ENCODE data around the gene LTBP2. TPM values are rescaled to one million over a fixed set of nuclear protein-coding genes. Genes with fewer than 3 reads are reported as not detected.

The LTBP2 gene
- total and polyA plus RNA-seq, 7 donors, result 2.4 to 51.4 (median 11.8) TPM

GRCh38 chr14:74566174-74567141, 45.6 kb downstream of the LTBP2 start:
- Histone ChIP-seq H3K36me3 (ENCODE audit: insufficient read depth in 1 of 2, low read depth in 1 of 2) (no peaks in the 10 kb centered on the region), H3K27ac (no peak overlapping the region), H3K4me1 (no peaks in the 10 kb centered on the region), H3K27me3 (ENCODE audit: insufficient read depth in 3 of 3, low read length in 2 of 3) (no peaks in the 10 kb centered on the region), H3K9me3 (no peaks in the 10 kb centered on the region), H3K4me3 (no peak overlapping the region)
- intact Hi-C loops (cut with DNase I), result no loop called here
- TF ChIP-seq CTCF (IDR thresholded peaks at IDR 0.05), result no peak
- ATAC-seq (no peak), DNase-seq (peak in 1 of 2 donors; percentile 46)
- WGBS, 3 donors, result 65 to 80% (median 75%) methylated on average over 14 to 15 of the region's 15 CpGs

GRCh38 chr14:74563586-74564159, 48.4 kb downstream of the LTBP2 start:
- Histone ChIP-seq H3K36me3 (ENCODE audit: insufficient read depth in 1 of 2, low read depth in 1 of 2) (no peaks in the 10 kb centered on the region), H3K4me3 (no peak overlapping the region), H3K27ac (no peak overlapping the region), H3K27me3 (ENCODE audit: insufficient read depth in 3 of 3, low read length in 2 of 3) (no peaks in the 10 kb centered on the region), H3K9me3 (no peaks in the 10 kb centered on the region), H3K4me1 (no peaks in the 10 kb centered on the region)
- ATAC-seq, result no peak
- no peak for DNase-seq
- intact Hi-C loops (cut with DNase I), result no loop called here
- no peak for TF ChIP-seq CTCF (IDR thresholded peaks at IDR 0.05)
- 92 to 93% (median 93%) methylated on average over 3 of the region's 3 CpGs for WGBS, 3 donors

GRCh38 chr14:74563233-74563585, 48.8 kb downstream of the LTBP2 start:
- no peaks in the 10 kb centered on the region for H3K27me3 ChIP-seq (ENCODE audit: insufficient read depth in 3 of 3, low read length in 2 of 3)
- H3K4me3 ChIP-seq, result no peak overlapping the region
- no peaks in the 10 kb centered on the region for H3K9me3 ChIP-seq
- 80 to 81% (median 81%) methylated on average over 5 of the region's 5 CpGs for WGBS, 3 donors
- no peaks in the 10 kb centered on the region for H3K36me3 ChIP-seq (ENCODE audit: insufficient read depth in 1 of 2, low read depth in 1 of 2)
- DNase-seq (peak in 1 of 2 donors; percentile 17), ATAC-seq (no peak)
- H3K27ac ChIP-seq, result no peak overlapping the region
- intact Hi-C loops (cut with DNase I), result no loop called here
- no peak for TF ChIP-seq CTCF (IDR thresholded peaks at IDR 0.05)
- no peaks in the 10 kb centered on the region for H3K4me1 ChIP-seq

- no peak overlapping the region for H3K27ac ChIP-seq
- WGBS, 3 donors, result 36 to 51% (median 40%) methylated on average over 3 of the region's 3 CpGs
- H3K36me3 ChIP-seq (ENCODE audit: insufficient read depth in 1 of 2, low read depth in 1 of 2), result no peaks in the 10 kb centered on the region
- no peak overlapping the region for H3K4me3 ChIP-seq
- no peak for TF ChIP-seq CTCF (IDR thresholded peaks at IDR 0.05)
- no peaks in the 10 kb centered on the region for H3K9me3 ChIP-seq
- no peaks in the 10 kb centered on the region for H3K4me1 ChIP-seq
- H3K27me3 ChIP-seq (ENCODE audit: insufficient read depth in 3 of 3, low read length in 2 of 3), result no peaks in the 10 kb centered on the region
- intact Hi-C loops (cut with DNase I), result no loop called here
- no peak for ATAC-seq
- DNase-seq, result peak in 1 of 2 donors; percentile 35
These were observed 49.4 kb downstream of the LTBP2 start for GRCh38 chr14:74562515-74563232.
